OCI-LY1 (cell line): Measurements from ENCODE around the gene DMRTC2.

Experiments
- EZH2 ChIP-seq: fragments of 200-600 bp; sonication (generic), shearing (Covaris generic); IDR thresholded peaks from 2 replicates; pipeline ENCODE4 v1.8.0; 2017; ENCODE audit warnings: borderline replicate concordance, mixed run types, mild to moderate bottlenecking, antibody characterized with exemption, low read length, moderate library complexity, mixed read lengths
- TF ChIP-seq, protein P1 (sequence below): fragments of 200-600 bp; sonication (generic), shearing (Covaris generic); IDR thresholded peaks from 2 replicates; pipeline ENCODE4 v1.5.1; 2017; ENCODE audit warnings: mild to moderate bottlenecking, antibody characterized with exemption, low read length, moderate library complexity, mixed read lengths

DNA sequence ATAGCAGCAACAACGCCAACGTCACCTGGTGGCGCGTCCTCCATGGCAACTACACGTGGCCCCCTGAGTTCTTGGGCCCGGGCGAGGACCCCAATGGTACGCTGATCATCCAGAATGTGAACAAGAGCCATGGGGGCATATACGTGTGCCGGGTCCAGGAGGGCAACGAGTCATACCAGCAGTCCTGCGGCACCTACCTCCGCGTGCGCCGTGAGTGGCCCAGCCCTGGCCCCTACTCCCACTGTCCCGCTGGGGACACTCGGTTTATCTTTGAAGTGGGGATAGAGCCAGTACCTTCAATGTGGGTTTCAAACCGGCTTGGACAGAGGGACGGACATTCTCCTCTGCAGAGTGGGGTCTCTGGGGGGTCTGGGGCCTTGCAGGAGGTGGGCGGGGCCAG is 34.2 kb downstream of the DMRTC2 start:
- TF ChIP-seq, protein P1, sequence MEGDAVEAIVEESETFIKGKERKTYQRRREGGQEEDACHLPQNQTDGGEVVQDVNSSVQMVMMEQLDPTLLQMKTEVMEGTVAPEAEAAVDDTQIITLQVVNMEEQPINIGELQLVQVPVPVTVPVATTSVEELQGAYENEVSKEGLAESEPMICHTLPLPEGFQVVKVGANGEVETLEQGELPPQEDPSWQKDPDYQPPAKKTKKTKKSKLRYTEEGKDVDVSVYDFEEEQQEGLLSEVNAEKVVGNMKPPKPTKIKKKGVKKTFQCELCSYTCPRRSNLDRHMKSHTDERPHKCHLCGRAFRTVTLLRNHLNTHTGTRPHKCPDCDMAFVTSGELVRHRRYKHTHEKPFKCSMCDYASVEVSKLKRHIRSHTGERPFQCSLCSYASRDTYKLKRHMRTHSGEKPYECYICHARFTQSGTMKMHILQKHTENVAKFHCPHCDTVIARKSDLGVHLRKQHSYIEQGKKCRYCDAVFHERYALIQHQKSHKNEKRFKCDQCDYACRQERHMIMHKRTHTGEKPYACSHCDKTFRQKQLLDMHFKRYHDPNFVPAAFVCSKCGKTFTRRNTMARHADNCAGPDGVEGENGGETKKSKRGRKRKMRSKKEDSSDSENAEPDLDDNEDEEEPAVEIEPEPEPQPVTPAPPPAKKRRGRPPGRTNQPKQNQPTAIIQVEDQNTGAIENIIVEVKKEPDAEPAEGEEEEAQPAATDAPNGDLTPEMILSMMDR: no peak
- no peak for TF ChIP-seq EZH2
